Testis (tissue), 3 donors: ENCODE data around the gene OXNAD1. TPM values are rescaled to one million over a fixed set of nuclear protein-coding genes. Genes with fewer than 3 reads are reported as not detected.

ENCODE experiments used
- DNase-seq: peaks from one replicate; pipeline ENCODE4 v3.0.0-alpha.2; 2019
- H3K27ac ChIP-seq, 2 donors: fragments of 200-600 bp; sonication (generic); one replicate each; pipeline ENCODE4 v1.5.1; 2019
- H3K27me3 ChIP-seq: fragments of 200-600 bp; sonication (generic); one replicate; pipeline ENCODE4 v1.5.1; 2019
- H3K36me3 ChIP-seq: fragments of 200-600 bp; sonication (generic); one replicate; pipeline ENCODE4 v1.5.1; 2017; ENCODE audit warnings: low read depth; ENCODE audit errors: missing control alignments
- H3K4me1 ChIP-seq: fragments of 200-600 bp; sonication (generic); one replicate; pipeline ENCODE4 v1.5.1; 2019
- H3K4me3 ChIP-seq, 2 donors: fragments of 200-600 bp; sonication (generic); one replicate each; pipeline ENCODE4 v1.5.1; 2017 to 2019
- H3K9me3 ChIP-seq: fragments of 200-600 bp; sonication (generic); one replicate; pipeline ENCODE4 v1.5.1; 2017
- CTCF ChIP-seq, 3 experiments: fragments of 450-650 bp in 2 of 3; fragments of 200-600 bp in 1 of 3; sonication (generic) in 1 of 3; IDR thresholded peaks; one replicate each; pipeline ENCODE4 v1.5.1; 2016 to 2019; ENCODE audit warnings: antibody characterized with exemption in 3 of 3, mild to moderate bottlenecking in 2 of 3, moderate library complexity in 1 of 3
- POLR2A ChIP-seq: fragments of 450-650 bp; IDR thresholded peaks from one replicate; pipeline ENCODE4 v1.6.1; 2017; ENCODE audit warnings: antibody characterized with exemption, mild to moderate bottlenecking, moderate library complexity
- WGBS, 2 donors: methylation state at CpG; one replicate each; pipeline ENCODE4 v1.1.5; 2018; 5-methylcytosine and 5-hydroxymethylcytosine counted together
- intact Hi-C: fragments of 100-400 bp; cut with DNase I; formaldehyde crosslinking; loops from one replicate; pipeline ENCODE4 v1.15.1; 2023; ENCODE audit warnings: low total_unique reads
- polyA plus RNA-seq: library from polyadenylated mRNA; stranded (reverse); fragments of 350-450 nt; fragmentation: Illumina TruSeq; extraction: RNeasy Lipid Tissue Mini Kit (QIAGEN cat#74804); gene quantifications from one replicate; pipeline ENCODE4 v1.2.3, GENCODE V29; 2014; ENCODE audit warnings: low read depth, low replicate concordance; ENCODE audit not compliant: insufficient read depth
- total RNA-seq, 2 donors: library from RNA; depleted of rRNA; stranded (reverse); fragments of >200 nt; gene quantifications; one replicate each; pipeline ENCODE4 v1.2.3, GENCODE V29; 2016

The OXNAD1 gene
- total and polyA plus RNA-seq, 3 donors from 2014 or later, result 11.8 to 31.2 (median 27.3) TPM

GRCh38 chr3:16319723-16320122 lies 54.7 kb downstream of the OXNAD1 start:
- no peak for TF ChIP-seq POLR2A
- no peak for TF ChIP-seq CTCF (IDR thresholded peaks at IDR 0.05)
- no peak for DNase-seq
- H3K4me1 ChIP-seq, result no peaks in the 10 kb centered on the region
- no peak overlapping the region for H3K4me3 ChIP-seq
- no peak overlapping the region for H3K27ac ChIP-seq
- H3K36me3 ChIP-seq, result no peaks in the 10 kb centered on the region
- H3K27me3 ChIP-seq, result no peaks in the 10 kb centered on the region
- intact Hi-C loops, result no loop called here
- 90 to 98% methylated on average over 4 of the region's 4 CpGs for WGBS, 2 donors
- no peaks in the 10 kb centered on the region for H3K9me3 ChIP-seq

GRCh38 chr3:16320711-16321110 lies 55.7 kb downstream of the OXNAD1 start:
- Histone ChIP-seq H3K4me3 (no peak overlapping the region), H3K36me3 (no peaks in the 10 kb centered on the region), H3K9me3 (no peaks in the 10 kb centered on the region), H3K4me1 (no peaks in the 10 kb centered on the region), H3K27me3 (no peaks in the 10 kb centered on the region), H3K27ac (no peak overlapping the region)
- WGBS, 2 donors, result 82 to 93% methylated on average over 3 of the region's 3 CpGs
- intact Hi-C loops, result no loop called here
- no peak for DNase-seq
- TF ChIP-seq POLR2A, result no peak
- no peak for TF ChIP-seq CTCF (IDR thresholded peaks at IDR 0.05)

- no peak overlapping the region for H3K27ac ChIP-seq
- intact Hi-C loops, result no loop called here
- H3K4me3 ChIP-seq, result no peak overlapping the region
- no peaks in the 10 kb centered on the region for H3K9me3 ChIP-seq
- H3K4me1 ChIP-seq, result no peaks in the 10 kb centered on the region
- WGBS, 2 donors, result 83 to 85% methylated on average over 5 of the region's 5 CpGs
- TF ChIP-seq CTCF (IDR thresholded peaks at IDR 0.05) (no peak), POLR2A (no peak)
- H3K36me3 ChIP-seq, result no peaks in the 10 kb centered on the region
- no peaks in the 10 kb centered on the region for H3K27me3 ChIP-seq
- DNase-seq, result no peak
These were observed 57.2 kb downstream of the OXNAD1 start for GRCh38 chr3:16322189-16322588.

- Histone ChIP-seq H3K27me3 (no peaks in the 10 kb centered on the region), H3K4me3 (no peak overlapping the region), H3K9me3 (no peaks in the 10 kb centered on the region), H3K4me1 (no peaks in the 10 kb centered on the region), H3K36me3 (no peaks in the 10 kb centered on the region), H3K27ac (no peak overlapping the region)
- TF ChIP-seq POLR2A (no peak), CTCF (IDR thresholded peaks at IDR 0.05) (no peak)
- no peak for DNase-seq
- intact Hi-C loops, result no loop called here
- 91 to 97% methylated on average over 4 of the region's 4 CpGs for WGBS, 2 donors
These were observed 58.7 kb downstream of the OXNAD1 start for GRCh38 chr3:16323737-16324136.

GRCh38 chr3:16325850-16326249 lies 60.8 kb downstream of the OXNAD1 start:
- Histone ChIP-seq H3K36me3 (no peaks in the 10 kb centered on the region), H3K27ac (no peak overlapping the region), H3K27me3 (no peaks in the 10 kb centered on the region), H3K9me3 (no peaks in the 10 kb centered on the region), H3K4me1 (no peaks in the 10 kb centered on the region), H3K4me3 (no peak overlapping the region)
- TF ChIP-seq CTCF (IDR thresholded peaks at IDR 0.05) (no peak), POLR2A (no peak)
- intact Hi-C loops, result no loop called here
- 92 to 96% methylated on average over 2 to 4 of the region's 4 CpGs for WGBS, 2 donors
- DNase-seq, result no peak
